ENCODE measurements around the gene PLAAT2. TPM values are rescaled to one million over a fixed set of nuclear protein-coding genes. Genes with fewer than 3 reads are reported as not detected.

The PLAAT2 gene
- total RNA-seq, 2 donors from 2014 or later, result not detected

DNA sequence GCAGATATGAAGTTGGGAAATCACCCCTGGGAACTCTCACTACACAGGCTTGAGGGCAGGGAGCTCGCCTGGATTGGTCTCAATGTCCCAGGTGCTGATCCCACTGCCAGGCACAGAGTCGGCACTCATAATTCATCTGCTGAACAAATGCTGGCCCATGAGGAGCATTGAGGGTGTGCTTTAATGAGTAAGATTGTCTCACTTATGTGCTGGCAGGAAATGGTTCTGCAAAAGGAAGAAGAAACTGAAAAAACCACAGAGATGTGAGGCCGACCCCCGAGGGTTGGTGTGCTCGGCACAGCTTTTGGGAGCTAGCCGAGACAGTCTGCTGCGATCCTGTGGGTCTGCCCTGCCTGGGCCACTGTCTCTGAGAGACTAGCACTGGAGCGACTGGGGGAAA, 9.4 kb downstream of the PLAAT2 start:
- no peak overlapping the region for H3K27ac Mint-ChIP-seq
- 92% methylated on average over 8 of the region's 8 CpGs; no CpG with 5 or more reads in 1 of the 2 experiments for WGBS, 2 experiments (ENCODE audit: insufficient coverage in 1 of 2, insufficient read length in 1 of 2)
- H3K4me1 Mint-ChIP-seq, result peaks cover 22% of the 10 kb centered on the region

DNA sequence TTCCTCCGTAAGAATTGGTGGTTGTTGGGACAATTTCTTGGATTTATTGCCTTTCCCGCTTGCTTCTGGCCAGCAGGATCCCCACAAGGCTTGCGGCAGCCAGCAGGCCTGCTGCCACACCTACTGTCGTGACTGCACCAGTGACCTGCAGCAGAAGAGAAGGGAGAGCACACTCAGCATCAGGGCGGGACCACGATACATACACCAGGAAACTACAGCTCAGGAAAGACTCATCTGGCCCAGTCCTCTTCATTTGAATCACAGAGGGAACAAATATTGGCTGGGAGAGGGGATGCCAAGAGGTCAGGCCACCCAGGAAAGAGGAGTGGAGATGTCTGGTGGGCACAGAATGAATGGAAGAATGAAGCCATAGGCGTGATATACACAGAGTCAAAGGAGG, 10.3 kb downstream of the PLAAT2 start:
- Histone ChIP-seq H3K9ac (ENCODE audit: extremely low read depth, low read length, poor library complexity, severe bottlenecking) (no peak overlapping the region), H3K36me3 (ENCODE audit: control insufficient read depth, insufficient read depth, low read length) (no peaks in the 10 kb centered on the region), H3K4me3 (ENCODE audit: low read length) (no peak overlapping the region), H3K9me3 (ENCODE audit: control insufficient read depth, low read length) (no peaks in the 10 kb centered on the region), H3K4me1 (ENCODE audit: control insufficient read depth, insufficient read depth, low read length) (no peaks in the 10 kb centered on the region), H3K27me3 (ENCODE audit: control insufficient read depth, insufficient read depth, low read length, poor library complexity, severe bottlenecking) (no peaks in the 10 kb centered on the region), H3K27ac (ENCODE audit: low read depth, low read length) (no peak overlapping the region)
- Mint-ChIP-seq H3K9me3 (peaks cover 17% of the 10 kb centered on the region), H3K4me3 (no peak overlapping the region), H3K36me3 (ENCODE audit: low read depth) (peaks cover 3% of the 10 kb centered on the region), H3K27ac (no peak overlapping the region), H3K27me3 (ENCODE audit: insufficient read depth) (no peaks in the 10 kb centered on the region), H3K4me1 (peaks cover 22% of the 10 kb centered on the region)
- WGBS, 2 experiments (ENCODE audit: insufficient coverage in 1 of 2, insufficient read length in 1 of 2), result 90 to 92% methylated on average over 2 to 7 of the region's 7 CpGs
- DNase-seq, result peak; percentile 43
- TF ChIP-seq, protein P1, sequence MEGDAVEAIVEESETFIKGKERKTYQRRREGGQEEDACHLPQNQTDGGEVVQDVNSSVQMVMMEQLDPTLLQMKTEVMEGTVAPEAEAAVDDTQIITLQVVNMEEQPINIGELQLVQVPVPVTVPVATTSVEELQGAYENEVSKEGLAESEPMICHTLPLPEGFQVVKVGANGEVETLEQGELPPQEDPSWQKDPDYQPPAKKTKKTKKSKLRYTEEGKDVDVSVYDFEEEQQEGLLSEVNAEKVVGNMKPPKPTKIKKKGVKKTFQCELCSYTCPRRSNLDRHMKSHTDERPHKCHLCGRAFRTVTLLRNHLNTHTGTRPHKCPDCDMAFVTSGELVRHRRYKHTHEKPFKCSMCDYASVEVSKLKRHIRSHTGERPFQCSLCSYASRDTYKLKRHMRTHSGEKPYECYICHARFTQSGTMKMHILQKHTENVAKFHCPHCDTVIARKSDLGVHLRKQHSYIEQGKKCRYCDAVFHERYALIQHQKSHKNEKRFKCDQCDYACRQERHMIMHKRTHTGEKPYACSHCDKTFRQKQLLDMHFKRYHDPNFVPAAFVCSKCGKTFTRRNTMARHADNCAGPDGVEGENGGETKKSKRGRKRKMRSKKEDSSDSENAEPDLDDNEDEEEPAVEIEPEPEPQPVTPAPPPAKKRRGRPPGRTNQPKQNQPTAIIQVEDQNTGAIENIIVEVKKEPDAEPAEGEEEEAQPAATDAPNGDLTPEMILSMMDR (conservative IDR thresholded peaks at IDR 0.05), result no peak

More for the DNA sequence above, 9.4 kb downstream of the PLAAT2 start:
- H3K4me3 ChIP-seq (ENCODE audit: low read length), result no peak overlapping the region
- H3K9ac ChIP-seq (ENCODE audit: extremely low read depth, low read length, poor library complexity, severe bottlenecking), result no peak overlapping the region
- Mint-ChIP-seq H3K4me3 (no peak overlapping the region), H3K27me3 (ENCODE audit: insufficient read depth) (no peaks in the 10 kb centered on the region), H3K9me3 (peaks cover 11% of the 10 kb centered on the region), H3K36me3 (ENCODE audit: low read depth) (peaks cover 3% of the 10 kb centered on the region)
- H3K27me3 ChIP-seq (ENCODE audit: control insufficient read depth, insufficient read depth, low read length, poor library complexity, severe bottlenecking), result no peaks in the 10 kb centered on the region
- no peaks in the 10 kb centered on the region for H3K36me3 ChIP-seq (ENCODE audit: control insufficient read depth, insufficient read depth, low read length)
- H3K27ac ChIP-seq (ENCODE audit: low read depth, low read length), result no peak overlapping the region
- no peaks in the 10 kb centered on the region for H3K4me1 ChIP-seq (ENCODE audit: control insufficient read depth, insufficient read depth, low read length)
- no peak for DNase-seq
- H3K9me3 ChIP-seq (ENCODE audit: control insufficient read depth, low read length), result no peaks in the 10 kb centered on the region
- TF ChIP-seq, protein P1 (conservative IDR thresholded peaks at IDR 0.05), result no peak

DNA sequence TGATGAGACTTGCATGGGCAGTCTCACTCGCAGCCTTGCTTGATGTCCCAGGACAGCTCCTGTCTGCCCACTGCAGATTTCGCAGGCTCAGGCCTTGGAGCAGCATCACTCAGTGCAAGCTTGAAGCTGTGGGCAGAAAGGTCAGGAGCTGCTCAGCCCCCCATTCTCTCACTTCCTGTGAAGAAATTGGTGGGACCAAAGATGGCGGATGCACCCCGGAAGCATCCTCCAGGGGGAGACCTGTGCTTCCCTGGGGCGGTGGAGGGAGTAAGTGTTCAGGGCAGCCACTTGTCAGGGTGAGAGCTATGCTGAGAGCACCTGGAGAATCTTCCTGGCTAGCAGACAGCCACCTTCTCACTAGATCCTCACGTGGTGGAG, 11.3 kb downstream of the PLAAT2 start:
- no peak overlapping the region for H3K4me3 Mint-ChIP-seq
- peaks cover 17% of the 10 kb centered on the region for H3K9me3 Mint-ChIP-seq
- no peak overlapping the region for H3K27ac Mint-ChIP-seq
- no peaks in the 10 kb centered on the region for H3K27me3 Mint-ChIP-seq (ENCODE audit: insufficient read depth)
- peaks cover 20% of the 10 kb centered on the region for H3K4me1 Mint-ChIP-seq
- Histone ChIP-seq H3K27ac (ENCODE audit: low read depth, low read length) (no peak overlapping the region), H3K27me3 (ENCODE audit: control insufficient read depth, insufficient read depth, low read length, poor library complexity, severe bottlenecking) (no peaks in the 10 kb centered on the region), H3K4me3 (ENCODE audit: low read length) (no peak overlapping the region), H3K9ac (ENCODE audit: extremely low read depth, low read length, poor library complexity, severe bottlenecking) (no peak overlapping the region), H3K36me3 (ENCODE audit: control insufficient read depth, insufficient read depth, low read length) (no peaks in the 10 kb centered on the region), H3K9me3 (ENCODE audit: control insufficient read depth, low read length) (no peaks in the 10 kb centered on the region), H3K4me1 (ENCODE audit: control insufficient read depth, insufficient read depth, low read length) (no peaks in the 10 kb centered on the region)
- TF ChIP-seq, protein P1 (conservative IDR thresholded peaks at IDR 0.05), result no peak
- 95 to 100% methylated on average over 3 to 6 of the region's 6 CpGs for WGBS, 2 experiments (ENCODE audit: insufficient coverage in 1 of 2, insufficient read length in 1 of 2)
- peaks cover 3% of the 10 kb centered on the region for H3K36me3 Mint-ChIP-seq (ENCODE audit: low read depth)
- peak; percentile 27 for DNase-seq

Measured in endodermal cell (in vitro differentiated cells).